ENCODE data around the gene C17orf100.
"Not testable (repeated sequence)": the region's sequence is repeated elsewhere in the genome, so short reads cannot be mapped to it uniquely, and the experiment has no call there.

Gene C17orf100

GRCh38 chr17:6638046-6638908 lies 13.3 kb upstream of the C17orf100 start:
- no peaks in the 10 kb centered on the region for H3K9me3 Mint-ChIP-seq
- ATAC-seq (no peak), DNase-seq (no peak)
- no peaks in the 10 kb centered on the region for H3K27me3 Mint-ChIP-seq
- peaks cover 53% of the 10 kb centered on the region for H3K4me1 Mint-ChIP-seq
- H3K4me3 Mint-ChIP-seq: peak overlapping the region; percentile 89 to 97
- peak overlapping the region in 1 of 2 donors; percentile 48 for H3K27ac Mint-ChIP-seq

GRCh38 chr17:6639014-6639585 lies 12.5 kb upstream of the C17orf100 start:
- Mint-ChIP-seq H3K4me3 (peak overlapping the region; percentile 89 to 97), H3K4me1 (peaks cover 61% of the 10 kb centered on the region), H3K9me3 (no peaks in the 10 kb centered on the region), H3K27ac (peak overlapping the region; percentile 97 to 99), H3K27me3 (no peaks in the 10 kb centered on the region)
- no peak for DNase-seq
- ATAC-seq: no peak

GRCh38 chr17:6639586-6640535 lies 11.7 kb upstream of the C17orf100 start:
- ATAC-seq (peak; percentile 49), DNase-seq (peak; percentile 38 to 49)
- H3K9me3 Mint-ChIP-seq: no peaks in the 10 kb centered on the region
- peak overlapping the region; percentile 89 to 97 for H3K4me3 Mint-ChIP-seq
- no peaks in the 10 kb centered on the region for H3K27me3 Mint-ChIP-seq
- H3K27ac Mint-ChIP-seq: peak overlapping the region; percentile 97 to 99
- H3K4me1 Mint-ChIP-seq: peaks cover 68% of the 10 kb centered on the region

GRCh38 chr17:6640536-6641246 lies 10.9 kb upstream of the C17orf100 start, which contains the start of the genes KIAA0753 and TXNDC17:
TSS of gene KIAA0753 (minus strand) at chr17:6640711. CDS start at chr17:6635103, 5,608 bp downstream.
TSS of gene TXNDC17 (plus strand) at chr17:6641060. CDS start at chr17:6641083, 23 bp downstream.
- H3K4me1 Mint-ChIP-seq: peaks cover 77% of the 10 kb centered on the region
- no peaks in the 10 kb centered on the region for H3K27me3 Mint-ChIP-seq
- peak; percentile 92 for ATAC-seq

GRCh38 chr17:6641247-6641863 lies 10.2 kb upstream of the C17orf100 start:
- Mint-ChIP-seq H3K4me1 (peaks cover 83% of the 10 kb centered on the region), H3K4me3 (peak overlapping the region; percentile 89 to 97), H3K9me3 (no peaks in the 10 kb centered on the region), H3K27ac (peak overlapping the region; percentile 97 to 99), H3K27me3 (no peaks in the 10 kb centered on the region)
- DNase-seq (no peak), ATAC-seq (peak; percentile 7)

More at GRCh38 chr17:6640536-6641246, 10.9 kb upstream of the C17orf100 start, which contains the start of the genes KIAA0753 and TXNDC17:
- no peaks in the 10 kb centered on the region for H3K9me3 Mint-ChIP-seq
- peak; percentile 92 to 96 for DNase-seq
- peak within 1 kb of the TSS; percentile 97 to 99 for H3K27ac Mint-ChIP-seq
- peak within 1 kb of the TSS; percentile 89 to 97 for H3K4me3 Mint-ChIP-seq

- DNase-seq (no peak), ATAC-seq (no peak)
- H3K27ac Mint-ChIP-seq: peak overlapping the region in 1 of 2 donors; percentile 66
- no peaks in the 10 kb centered on the region for H3K27me3 Mint-ChIP-seq
- peaks cover 87% of the 10 kb centered on the region for H3K4me1 Mint-ChIP-seq
- no peaks in the 10 kb centered on the region for H3K9me3 Mint-ChIP-seq
- H3K4me3 Mint-ChIP-seq: peak overlapping the region; percentile 47 to 55
Observed at GRCh38 chr17:6642592-6642991, 9.0 kb upstream of the C17orf100 start.

- peaks cover 86% of the 10 kb centered on the region for H3K4me1 Mint-ChIP-seq
- H3K27ac Mint-ChIP-seq: peak overlapping the region; percentile 54
- H3K9me3 Mint-ChIP-seq: no peaks in the 10 kb centered on the region
- ATAC-seq: no peak
- DNase-seq: no peak
- H3K27me3 Mint-ChIP-seq: no peaks in the 10 kb centered on the region
- H3K4me3 Mint-ChIP-seq: peak overlapping the region; percentile 31 to 43
Observed at GRCh38 chr17:6643451-6644125, 8.0 kb upstream of the C17orf100 start.

GRCh38 chr17:6648181-6648580 lies 3.4 kb upstream of the C17orf100 start:
- H3K4me3 Mint-ChIP-seq: no peak overlapping the region
- H3K27ac Mint-ChIP-seq: no peak overlapping the region
- H3K4me1 Mint-ChIP-seq: peaks cover 76% of the 10 kb centered on the region
- ATAC-seq: no peak
- H3K27me3 Mint-ChIP-seq: no peaks in the 10 kb centered on the region
- DNase-seq: no peak
- H3K9me3 Mint-ChIP-seq: no peaks in the 10 kb centered on the region

GRCh38 chr17:6651919-6652452 lies 424 bp downstream of the C17orf100 start:
- H3K27me3 Mint-ChIP-seq: no peaks in the 10 kb centered on the region
- H3K27ac Mint-ChIP-seq: no peak overlapping the region
- peaks cover 59% of the 10 kb centered on the region for H3K4me1 Mint-ChIP-seq
- DNase-seq (peak in 1 of 2 donors; percentile 46), ATAC-seq (peak; percentile 38)
- H3K9me3 Mint-ChIP-seq: no peaks in the 10 kb centered on the region
- peak overlapping the region; percentile 93 to 96 for H3K4me3 Mint-ChIP-seq

GRCh38 chr17:6654841-6655731 lies 3.5 kb downstream of the C17orf100 start:
- Mint-ChIP-seq H3K27ac (no peak overlapping the region), H3K4me3 (peak overlapping the region; percentile 27 to 53), H3K4me1 (peaks cover 58% of the 10 kb centered on the region), H3K9me3 (no peaks in the 10 kb centered on the region), H3K27me3 (no peaks in the 10 kb centered on the region)
- DNase-seq: no peak
- ATAC-seq: no peak

- H3K9me3 Mint-ChIP-seq, H3K27ac Mint-ChIP-seq, H3K27me3 Mint-ChIP-seq, ATAC-seq, DNase-seq: not testable (repeated sequence)
- Mint-ChIP-seq H3K4me1 (peaks cover 61% of the 10 kb centered on the region), H3K4me3 (peak overlapping the region; percentile 81 to 82)
Observed at GRCh38 chr17:6655732-6656361, 4.3 kb downstream of the C17orf100 start.

- ATAC-seq (peak; percentile 91), DNase-seq (peak; percentile 46 to 69)
- H3K27me3 Mint-ChIP-seq, H3K9me3 Mint-ChIP-seq: not testable (repeated sequence)
- peak overlapping the region; percentile 89 to 93 for H3K4me3 Mint-ChIP-seq
- H3K4me1 Mint-ChIP-seq: peaks cover 69% of the 10 kb centered on the region
- H3K27ac Mint-ChIP-seq: peak overlapping the region; percentile 80 to 94
Observed at GRCh38 chr17:6656797-6657632, 5.5 kb downstream of the C17orf100 start.

Data from stimulated activated naive CD8-positive, alpha-beta T cell treated with anti-CD3 and anti-CD28 coated beads, Interleukin-15, amount 100 ng/mL, for 72 hours (primary cell).